IMR-90 (cell line): Measurements from ENCODE around the gene CHRNB4. TPM values are rescaled to one million over a fixed set of nuclear protein-coding genes. Genes with fewer than 3 reads are reported as not detected.

Source experiments
- ATAC-seq: fragments of 200-7000 bp; cut with Tn5 transposase; 2 replicates; pipeline ENCODE4 v1.9.1; 2020; ENCODE audit warnings: low read depth, mild to moderate bottlenecking, moderate library complexity
- BruUV-seq: library from RNA; stranded (reverse); fragments of 400-500 nt; replicated peaks from 2 replicates; lab custom pipeline; 2021; lab: Mats Ljungman, UMichigan
- CTCF ChIA-PET: fragments of 300-600 bp; formaldehyde crosslinking; extraction: SDS; loops from one replicate; lab custom pipeline; 2021; ENCODE audit warnings: antibody characterized with exemption; lab: Yijun Ruan, JAX
- POLR2A ChIA-PET: fragments of 300-600 bp; sonication (Branson Sonifier 250); formaldehyde crosslinking; loops from one replicate; lab custom pipeline; 2022; ENCODE audit warnings: antibody characterized with exemption; ENCODE audit not compliant: unreplicated experiment; lab: Charles Lee
- DNase-seq: peaks from one replicate; pipeline ENCODE4 v3.0.0; 2013
- H2AFZ ChIP-seq: replicated peaks from 2 replicates; pipeline ENCODE3; 2013; ENCODE audit warnings: low read length, mild to moderate bottlenecking; ENCODE audit not compliant: poor library complexity
- H2AK5ac ChIP-seq: 2 replicates; pipeline ENCODE4 v1.6.1; 2013; ENCODE audit warnings: low read depth, low read length, inconsistent platforms
- H2AK9ac ChIP-seq: replicated peaks from 2 replicates; pipeline ENCODE3; 2013; ENCODE audit warnings: mild to moderate bottlenecking, low read depth, low read length, moderate library complexity; ENCODE audit not compliant: poor library complexity
- H2BK120ac ChIP-seq: 2 replicates; pipeline ENCODE4 v1.6.1; 2013; ENCODE audit warnings: low read depth, low read length, inconsistent platforms
- H2BK15ac ChIP-seq: 3 replicates; pipeline ENCODE4 v1.6.1; 2013; ENCODE audit warnings: low read depth, low read length, inconsistent platforms
- H2BK20ac ChIP-seq: 2 replicates; pipeline ENCODE4 v1.6.1; 2013; ENCODE audit warnings: low read depth, mild to moderate bottlenecking, inconsistent platforms, low read length, moderate library complexity
- H2BK5ac ChIP-seq: 2 replicates; pipeline ENCODE4 v1.6.1; 2013; ENCODE audit warnings: mild to moderate bottlenecking, low read depth, low read length, inconsistent platforms; ENCODE audit not compliant: poor library complexity, severe bottlenecking
- H3K14ac ChIP-seq: replicated peaks from 2 replicates; pipeline ENCODE4 v1.6.1; 2013; ENCODE audit warnings: low read depth, low read length, inconsistent platforms
- H3K18ac ChIP-seq: 2 replicates; pipeline ENCODE4 v1.6.1; 2013; ENCODE audit warnings: low read depth, low read length, control low read depth
- H3K23ac ChIP-seq: 2 replicates; pipeline ENCODE4 v1.6.1; 2013; ENCODE audit warnings: low read depth, low read length, inconsistent platforms
- H3K27ac ChIP-seq: 2 replicates; pipeline ENCODE4 v1.5.1; 2013; ENCODE audit warnings: mild to moderate bottlenecking, control low read depth, low read length; ENCODE audit not compliant: insufficient read depth
- H3K27me3 ChIP-seq: 2 replicates; pipeline ENCODE4 v1.6.1; 2013; ENCODE audit warnings: low read length; ENCODE audit not compliant: control insufficient read depth, insufficient read depth
- H3K36me3 ChIP-seq: 2 replicates; pipeline ENCODE4 v1.6.1; 2013; ENCODE audit warnings: low read length, mixed read lengths; ENCODE audit not compliant: control insufficient read depth, insufficient read depth
- H3K4ac ChIP-seq: 2 replicates; pipeline ENCODE4 v1.6.1; 2013; ENCODE audit warnings: low read depth, low read length, inconsistent platforms
- H3K4me1 ChIP-seq: 2 replicates; pipeline ENCODE4 v1.6.1; 2013; ENCODE audit warnings: low read length, mixed read lengths; ENCODE audit not compliant: control insufficient read depth, insufficient read depth
- H3K4me2 ChIP-seq: 2 replicates; pipeline ENCODE4 v1.6.1; 2013; ENCODE audit warnings: low read depth, mild to moderate bottlenecking, control low read depth, low read length, moderate library complexity
- H3K4me3 ChIP-seq: 2 replicates; pipeline ENCODE4 v1.5.1; 2013; ENCODE audit warnings: low read depth, mild to moderate bottlenecking, control low read depth, low read length, moderate library complexity; ENCODE audit not compliant: insufficient read depth
- H3K56ac ChIP-seq: 2 replicates; pipeline ENCODE4 v1.6.1; 2013; ENCODE audit warnings: low read length, inconsistent platforms; ENCODE audit not compliant: insufficient read depth; ENCODE audit errors: extremely low read depth
- H3K79me1 ChIP-seq, 2 experiments: 2 replicates each; pipeline ENCODE4 v1.6.1; 2013; ENCODE audit warnings: low read length in 2 of 2, inconsistent platforms in 1 of 2, low read depth in 1 of 2
- H3K9ac ChIP-seq: 2 replicates; pipeline ENCODE4 v1.6.1; 2013; ENCODE audit warnings: low read depth, low read length, control low read depth
- H3K9me1 ChIP-seq: 2 replicates; pipeline ENCODE4 v1.6.1; 2013; ENCODE audit warnings: low read length, inconsistent platforms; ENCODE audit not compliant: insufficient read depth
- H3K9me3 ChIP-seq: 2 replicates; pipeline ENCODE4 v1.6.1; 2013; ENCODE audit warnings: low read length; ENCODE audit not compliant: control insufficient read depth, insufficient read depth
- H4K20me1 ChIP-seq: 2 replicates; pipeline ENCODE4 v1.6.1; 2013; ENCODE audit warnings: low read length, inconsistent platforms; ENCODE audit not compliant: insufficient read depth
- H4K5ac ChIP-seq: 2 replicates; pipeline ENCODE4 v1.6.1; 2013; ENCODE audit warnings: mild to moderate bottlenecking, low read depth, low read length, control low read depth
- H4K8ac ChIP-seq, 2 experiments: 2 replicates each; pipeline ENCODE4 v1.6.1; 2013; ENCODE audit warnings: low read depth in 2 of 2, low read length in 2 of 2, control low read depth in 1 of 2, inconsistent platforms in 1 of 2
- H4K91ac ChIP-seq: 2 replicates; pipeline ENCODE4 v1.6.1; 2013; ENCODE audit warnings: low read depth, low read length, inconsistent platforms; ENCODE audit not compliant: insufficient read depth
- BHLHE40 ChIP-seq: fragments of 150-350 bp; IDR thresholded peaks from 2 replicates; pipeline ENCODE4 v1.6.1; 2016; ENCODE audit warnings: mild to moderate bottlenecking, low read depth, low read length
- CEBPB ChIP-seq: IDR thresholded peaks from 2 replicates; pipeline ENCODE4 v1.6.1; 2012; ENCODE audit warnings: low read depth, low read length, improper control_type of control experiment
- CHD1 ChIP-seq: IDR thresholded peaks from 2 replicates; pipeline ENCODE4 v1.6.1; 2012; ENCODE audit warnings: low read depth, low read length, improper control_type of control experiment
- CTCF ChIP-seq: conservative IDR thresholded peaks from 2 replicates; pipeline ENCODE4 v1.5.1; 2012; ENCODE audit warnings: mild to moderate bottlenecking, low read depth, low read length, improper control_type of control experiment
- MAFK ChIP-seq: IDR thresholded peaks from 2 replicates; pipeline ENCODE4 v1.6.1; 2012; ENCODE audit warnings: low read depth, low read length, improper control_type of control experiment
- MAZ ChIP-seq: IDR thresholded peaks from 2 replicates; pipeline ENCODE4 v1.6.1; 2012; ENCODE audit warnings: low read depth, mild to moderate bottlenecking, low read length, improper control_type of control experiment, moderate library complexity, borderline replicate concordance
- MXI1 ChIP-seq: IDR thresholded peaks from 2 replicates; pipeline ENCODE4 v1.6.1; 2012; ENCODE audit warnings: low read depth, mild to moderate bottlenecking, low read length, moderate library complexity, borderline replicate concordance
- POLR2A ChIP-seq: IDR thresholded peaks from 2 replicates; pipeline ENCODE4 v1.6.1; 2012; ENCODE audit warnings: mild to moderate bottlenecking, low read depth, low read length
- RCOR1 ChIP-seq: IDR thresholded peaks from 2 replicates; pipeline ENCODE4 v1.6.1; 2012; ENCODE audit warnings: mild to moderate bottlenecking, low read length, improper control_type of control experiment; ENCODE audit not compliant: insufficient replicate concordance
- RFX5 ChIP-seq: IDR thresholded peaks from 2 replicates; pipeline ENCODE4 v1.8.0; 2012; ENCODE audit warnings: low read depth, mild to moderate bottlenecking, low read length, moderate library complexity
- SMC3 ChIP-seq: fragments of 150-350 bp; IDR thresholded peaks from 2 replicates; pipeline ENCODE4 v1.6.1; 2016; ENCODE audit warnings: low read depth, mild to moderate bottlenecking, antibody characterized with exemption, low read length, moderate library complexity
- USF2 ChIP-seq: fragments of 150-350 bp; IDR thresholded peaks from 2 replicates; pipeline ENCODE4 v1.6.1; 2017; ENCODE audit warnings: mild to moderate bottlenecking, antibody characterized with exemption, low read length, low read depth
- WGBS, 2 experiments: methylation state at CpG; one replicate each; pipeline versions ENCODE4 v1.1.5 to v1.1.7; 2013; ENCODE audit warnings: missing lambda C conversion rate in 2 of 2; ENCODE audit not compliant: insufficient read length in 1 of 2; ENCODE audit errors: extremely low coverage in 2 of 2; 5-methylcytosine and 5-hydroxymethylcytosine counted together
- dilution Hi-C: fragments of 300-500 bp; cut with HindIII; formaldehyde crosslinking; loops from one replicate; pipeline ENCODE4 v1.14.3; 2018; ENCODE audit warnings: low sequenced_read_pairs; ENCODE audit not compliant: unreplicated experiment
- in situ Hi-C: fragments of 300-500 bp; cut with MboI; formaldehyde crosslinking; loops from 3 replicates; pipeline ENCODE4 v1.14.3; 2019; ENCODE audit warnings: low sequenced_read_pairs, inconsistent platforms, mixed read lengths
- intact Hi-C: fragments of 100-400 bp; cut with micrococcal nuclease; formaldehyde crosslinking; loops from 2 replicates; pipeline ENCODE4 v1.10.0; 2022
- polyA plus RNA-seq, 3 experiments: library from polyadenylated mRNA; depleted of rRNA; stranded (reverse); fragments of >200 nt; gene quantifications; 2 replicates each; pipeline ENCODE4 v1.2.3, GENCODE V29; 2012; ENCODE audit warnings: low replicate concordance in 1 of 3
- total RNA-seq: library from RNA; depleted of rRNA; stranded (reverse); fragments of >200 nt; gene quantifications from 2 replicates; pipeline ENCODE4 v1.2.3, GENCODE V29; 2012
- TF ChIP-seq, protein P1 (sequence below): fragments of 150-350 bp; IDR thresholded peaks from 2 replicates; pipeline ENCODE4 v1.6.1; 2016; ENCODE audit warnings: low read depth, mild to moderate bottlenecking, low read length, moderate library complexity, borderline replicate concordance

Gene CHRNB4
- total and polyA plus RNA-seq, 2 of the 4 experiments (the other 2 are of a cell fraction), result not detected

DNA sequence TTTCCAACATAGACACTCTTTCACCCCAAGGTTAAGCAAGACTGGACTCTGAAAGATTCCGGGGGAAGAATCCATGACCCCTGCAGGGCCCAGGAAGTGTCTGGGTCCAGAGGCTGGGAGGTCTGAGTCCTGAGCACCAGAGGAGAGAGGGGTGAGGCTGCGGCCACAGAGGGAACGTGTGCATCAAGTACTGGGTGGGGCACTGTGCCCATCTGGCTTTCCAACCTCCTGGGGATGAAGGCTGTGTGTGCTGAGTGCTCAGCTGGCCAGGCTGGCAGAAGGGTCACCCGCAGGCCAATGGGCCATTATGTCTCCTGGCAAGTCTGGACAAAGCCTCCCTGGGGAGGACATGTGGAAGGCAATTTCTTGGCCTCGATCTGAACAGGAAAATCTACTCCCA, 23.5 kb downstream of the CHRNB4 start:
- Histone ChIP-seq H2AK9ac (no peak overlapping the region), H4K8ac (no peak overlapping the region), H4K91ac (no peak overlapping the region), H3K14ac (no peak overlapping the region), H2BK120ac (no peak overlapping the region), H2BK15ac (no peak overlapping the region), H3K4ac (no peak overlapping the region), H3K4me2 (no peak overlapping the region), H3K18ac (no peak overlapping the region), H3K79me1 (no peaks in the 10 kb centered on the region), H3K9me3 (no peaks in the 10 kb centered on the region), H3K27me3 (peaks cover 37% of the 10 kb centered on the region), H2BK5ac (no peak overlapping the region), H3K9ac (no peak overlapping the region), H3K56ac (no peak overlapping the region), H3K27ac (no peak overlapping the region), H3K4me1 (no peaks in the 10 kb centered on the region), H3K36me3 (no peaks in the 10 kb centered on the region), H2AK5ac (no peak overlapping the region), H4K5ac (no peak overlapping the region), H2AFZ (no peak overlapping the region), H3K4me3 (no peak overlapping the region), H4K20me1 (peaks cover 6% of the 10 kb centered on the region), H2BK20ac (no peak overlapping the region), H3K23ac (no peak overlapping the region), H3K9me1 (no peaks in the 10 kb centered on the region)
- in situ Hi-C loops, result loop anchor here (5.0 kb wide), 1 partner anchor 90 kb away; no protein-coding TSS in a partner anchor
- POLR2A ChIA-PET, result no interaction called here
- WGBS, 2 experiments, result no CpG with 5 or more reads among the region's 5 CpGs
- DNase-seq (no peak), ATAC-seq (no peak)
- CTCF ChIA-PET, result interaction anchor here (0.6 kb wide), 1 partner anchor 1681 kb away, joined by 3 read pairs; no protein-coding TSS in a partner anchor
- TF ChIP-seq CEBPB (no peak), MAZ (no peak), CTCF (no peak), RFX5 (no peak), POLR2A (no peak), USF2 (no peak), CHD1 (no peak), MAFK (no peak), RCOR1 (no peak), MXI1 (no peak), BHLHE40 (no peak), SMC3 (no peak)
- TF ChIP-seq, protein P1, sequence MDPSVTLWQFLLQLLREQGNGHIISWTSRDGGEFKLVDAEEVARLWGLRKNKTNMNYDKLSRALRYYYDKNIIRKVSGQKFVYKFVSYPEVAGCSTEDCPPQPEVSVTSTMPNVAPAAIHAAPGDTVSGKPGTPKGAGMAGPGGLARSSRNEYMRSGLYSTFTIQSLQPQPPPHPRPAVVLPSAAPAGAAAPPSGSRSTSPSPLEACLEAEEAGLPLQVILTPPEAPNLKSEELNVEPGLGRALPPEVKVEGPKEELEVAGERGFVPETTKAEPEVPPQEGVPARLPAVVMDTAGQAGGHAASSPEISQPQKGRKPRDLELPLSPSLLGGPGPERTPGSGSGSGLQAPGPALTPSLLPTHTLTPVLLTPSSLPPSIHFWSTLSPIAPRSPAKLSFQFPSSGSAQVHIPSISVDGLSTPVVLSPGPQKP, result no peak
- intact Hi-C loops, result loop anchor here (10.0 kb wide), 1 partner anchor 267 kb away; no protein-coding TSS in a partner anchor
- BruUV-seq, result no TSS peak
- dilution Hi-C loops, result no loop called here
